Small intestine (tissue), 7 donors: ENCODE data around the gene ELP5. TPM values are rescaled to one million over a fixed set of nuclear protein-coding genes. Genes with fewer than 3 reads are reported as not detected.
"Not testable (repeated sequence)": the region's sequence is repeated elsewhere in the genome, so short reads cannot be mapped to it uniquely, and the experiment has no call there.

ENCODE experiments used
- DNase-seq, 2 donors: peaks; one replicate each; pipeline versions ENCODE4 v3.0.0 to v3.0.0-alpha.2; 2013
- FAIRE-seq: peaks from 2 replicates; lab custom pipeline; 2012; peaks lifted over from hg19 to GRCh38; lab: Jason Lieb, UNC
- H3K27ac ChIP-seq, 3 donors: one replicate each; pipeline ENCODE4 v1.5.1; 2013; ENCODE audit warnings: low read length in 2 of 3, mild to moderate bottlenecking in 2 of 3, control low read depth in 1 of 3, inconsistent platforms in 1 of 3, low read depth in 1 of 3, moderate library complexity in 1 of 3
- H3K27me3 ChIP-seq, 3 donors: one replicate each; pipeline ENCODE4 v1.6.1; 2013; ENCODE audit warnings: low read length in 3 of 3, inconsistent platforms in 1 of 3; ENCODE audit not compliant: control insufficient read depth in 3 of 3, insufficient read depth in 3 of 3
- H3K36me3 ChIP-seq, 3 donors: one replicate each; pipeline ENCODE4 v1.6.1; 2013; ENCODE audit warnings: low read length in 3 of 3, inconsistent platforms in 1 of 3, low read depth in 1 of 3, mild to moderate bottlenecking in 1 of 3, moderate library complexity in 1 of 3; ENCODE audit not compliant: control insufficient read depth in 3 of 3, insufficient read depth in 2 of 3
- H3K4me1 ChIP-seq, 3 donors: one replicate each; pipeline ENCODE4 v1.6.1; 2013; ENCODE audit warnings: low read length in 2 of 3, inconsistent platforms in 1 of 3, low read depth in 1 of 3, mild to moderate bottlenecking in 1 of 3, moderate library complexity in 1 of 3; ENCODE audit not compliant: control insufficient read depth in 3 of 3, insufficient read depth in 2 of 3
- H3K4me3 ChIP-seq, 3 donors: one replicate each; pipeline ENCODE4 v1.5.1; 2013; ENCODE audit warnings: low read length in 3 of 3, control low read depth in 1 of 3, inconsistent platforms in 1 of 3, low read depth in 1 of 3, mild to moderate bottlenecking in 1 of 3, moderate library complexity in 1 of 3
- H3K9me3 ChIP-seq, 2 donors: one replicate each; pipeline ENCODE4 v1.6.1; 2013; ENCODE audit warnings: low read depth in 1 of 2, low read length in 1 of 2; ENCODE audit not compliant: control insufficient read depth in 2 of 2, insufficient read depth in 1 of 2
- WGBS, 3 donors: extraction: QIAGEN DNeasy Blood & Tissue Kit; methylation state at CpG; one replicate each; pipeline ENCODE4 v1.1.7; 2013; 5-methylcytosine and 5-hydroxymethylcytosine counted together
- polyA plus RNA-seq, 4 donors: library from polyadenylated mRNA; stranded (reverse) in 3 of 4; unstranded in 1 of 4; fragments of 200-250 nt in 3 of 4; fragments of 120-200 nt in 1 of 4; gene quantifications; one replicate each; pipeline versions ENCODE4 v1.2.1 to v1.2.3, GENCODE V29; 2013
- donor health status: healthy with polysubstance abuse.
- donor health status: control.
- donor health status: control.
- donor health status: Bipolar disorder and iron deficiency.
- donor health status: healthy.

The ELP5 gene
- polyA plus RNA-seq, 4 donors = 31.3 to 84.6 (median 45.4) TPM

DNA sequence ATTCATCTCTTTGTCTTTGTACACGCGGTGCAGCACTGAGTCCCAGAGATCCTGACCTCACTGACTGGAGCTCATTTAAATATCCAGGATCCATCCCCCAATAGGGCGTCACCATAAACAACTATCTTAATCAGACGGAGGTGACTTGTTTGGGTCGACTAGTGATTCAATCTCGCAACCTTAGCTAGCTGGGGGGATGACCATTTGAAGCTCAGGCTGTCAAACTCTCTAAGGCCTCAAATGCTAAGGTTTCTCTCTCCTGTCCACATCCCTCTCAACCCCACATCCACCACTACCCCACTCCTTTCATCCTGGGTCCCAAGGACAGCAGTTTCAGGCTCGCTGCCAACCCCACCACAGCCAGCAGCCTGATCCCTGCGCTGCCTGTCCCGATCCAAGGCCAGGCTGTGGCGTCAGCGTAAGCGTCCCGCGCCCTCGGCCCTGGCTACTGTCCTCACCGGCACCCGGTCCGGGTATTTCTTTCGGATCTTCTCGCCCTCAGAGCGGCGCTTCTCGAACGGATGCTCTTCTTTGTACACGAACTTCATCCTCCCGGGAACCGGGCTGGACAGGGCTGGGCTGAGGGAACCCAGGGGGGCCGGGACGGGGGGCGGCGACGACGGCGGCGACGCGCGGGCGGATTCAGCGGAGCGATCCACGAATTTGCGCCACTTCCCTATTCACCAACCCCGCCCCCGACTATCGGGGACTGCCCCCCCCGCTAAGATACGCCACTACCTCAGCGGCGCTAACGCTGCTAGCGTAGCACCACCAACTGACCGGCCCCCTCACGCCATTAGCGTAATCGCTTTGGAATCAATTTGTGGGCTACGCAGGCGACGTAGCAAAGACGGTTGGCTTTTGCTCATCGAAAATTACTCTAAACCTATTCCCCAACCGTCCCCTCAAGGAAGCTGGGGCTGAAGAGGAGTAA lies 10.0 kb upstream of the ELP5 start, which contains the start of gene GABARAP:
Gene GABARAP, minus strand, starts transcription at position 667 of the 934 bp plus-strand sequence. Its CDS starts 119 bp downstream, at position 548.
- DNase-seq = peak; percentile 89 to 98
- Histone ChIP-seq H3K4me3 (peak within 1 kb of the TSS; percentile 78 to 99 (median 95)), H3K36me3 (peaks cover 0 to 53% (median 12%) of the 10 kb centered on the region in 3 donors), H3K4me1 (peaks cover 3 to 25% (median 3%) of the 10 kb centered on the region in 3 donors), H3K9me3 (no peaks in the 10 kb centered on the region), H3K27ac (peak within 1 kb of the TSS; percentile 98 to 99 (median 98)), H3K27me3 (no peaks in the 10 kb centered on the region)
- WGBS, 3 donors = 0 to 1% (median 0%) methylated on average over 61 to 62 of the region's 62 CpGs
- FAIRE-seq = no peak

DNA sequence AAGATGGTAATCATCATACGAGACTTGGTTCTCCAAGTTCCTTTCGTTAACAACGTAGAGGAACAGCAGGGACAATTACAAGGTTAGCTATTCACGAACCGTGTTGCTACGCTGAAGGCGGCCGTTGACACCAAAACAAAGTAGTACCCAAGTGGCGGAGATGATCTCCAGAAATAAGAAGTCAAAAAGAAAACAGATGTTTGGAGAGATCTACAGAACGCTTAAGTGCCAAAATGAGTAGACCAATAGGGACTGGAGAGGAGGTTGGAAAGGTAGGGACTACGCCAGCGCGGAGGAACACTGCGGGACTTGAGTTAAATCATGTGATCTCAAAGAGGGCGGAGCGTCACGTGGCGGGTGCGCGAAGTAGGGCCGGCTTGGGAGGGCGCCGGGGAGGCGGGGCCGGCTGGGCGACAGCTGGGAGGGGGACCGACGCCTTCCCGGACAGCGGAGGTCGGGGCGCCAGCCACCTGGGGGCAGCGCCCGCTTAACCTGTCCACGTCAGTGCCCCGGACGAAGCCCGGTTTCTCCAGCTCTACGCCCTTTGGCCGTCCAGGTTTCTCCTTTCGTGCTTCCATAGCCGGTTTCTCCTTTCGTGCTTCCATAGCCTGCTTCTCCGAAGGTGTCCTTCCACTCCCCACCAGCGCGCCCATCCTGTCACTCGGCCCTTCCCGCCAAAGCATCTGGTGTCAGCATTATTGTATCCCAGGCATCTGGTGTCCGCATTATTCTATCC lies 9.1 kb upstream of the ELP5 start:
- peak overlapping the region; percentile 98 to 99 (median 98) for H3K27ac ChIP-seq
- H3K4me3 ChIP-seq = peak overlapping the region; percentile 78 to 99 (median 95)
- H3K27me3 ChIP-seq = no peaks in the 10 kb centered on the region
- peaks cover 0 to 51% (median 12%) of the 10 kb centered on the region in 3 donors for H3K36me3 ChIP-seq
- peaks cover 3 to 20% (median 3%) of the 10 kb centered on the region in 3 donors for H3K4me1 ChIP-seq
- peak; percentile 92 to 98 for DNase-seq
- H3K9me3 ChIP-seq = no peaks in the 10 kb centered on the region
- 0 to 2% (median 2%) methylated on average over 32 to 49 of the region's 49 CpGs for WGBS, 3 donors
- FAIRE-seq = no peak

DNA sequence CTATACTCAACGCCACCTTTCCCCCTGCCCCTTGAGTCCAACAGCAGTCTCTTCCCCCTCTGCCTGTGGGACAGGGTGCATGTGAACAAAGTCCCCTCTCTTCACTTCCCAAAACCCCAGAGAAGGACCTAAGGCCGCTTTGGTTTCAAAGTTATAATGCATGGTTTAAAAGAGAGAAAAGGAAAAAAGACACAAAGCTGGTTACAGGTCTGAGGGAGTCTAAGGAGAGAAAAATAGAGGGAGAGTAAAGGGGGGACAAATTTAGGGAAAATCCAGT lies 8.6 kb upstream of the ELP5 start:
- peaks cover 0 to 51% (median 12%) of the 10 kb centered on the region in 3 donors for H3K36me3 ChIP-seq
- H3K27ac ChIP-seq = peak overlapping the region; percentile 98 to 99 (median 98)
- H3K27me3 ChIP-seq = no peaks in the 10 kb centered on the region
- H3K4me3 ChIP-seq = peak overlapping the region in 2 of 3 donors; percentile 95 to 99
- H3K4me1 ChIP-seq = peaks cover 3 to 20% (median 3%) of the 10 kb centered on the region in 3 donors
- DNase-seq = no peak
- H3K9me3 ChIP-seq = no peaks in the 10 kb centered on the region
- FAIRE-seq = no peak
- 21 to 30% (median 28%) methylated on average over 2 of the region's 2 CpGs for whole genome bisulfite sequencing, 3 donors

DNA sequence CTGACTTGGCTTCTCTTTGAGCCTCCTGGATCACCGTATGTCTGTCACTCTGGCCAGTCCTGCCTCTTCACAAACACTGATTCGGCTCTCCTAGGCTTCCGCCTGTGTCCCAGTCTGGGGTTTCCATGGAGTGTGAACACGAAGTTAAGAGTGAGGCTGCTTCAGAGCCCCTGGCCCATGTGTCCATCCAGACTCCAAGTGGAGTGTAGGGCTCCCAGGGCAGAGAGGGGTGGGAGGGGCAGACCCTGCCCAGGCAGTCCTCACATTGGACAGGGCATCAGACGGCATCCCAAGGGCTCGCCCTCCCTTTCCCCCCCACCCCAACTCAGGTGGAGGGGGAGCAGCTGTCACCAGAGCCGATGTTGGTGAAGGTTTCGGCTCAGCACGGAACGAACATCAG lies 8.2 kb upstream of the ELP5 start:
- 70 to 82% (median 79%) methylated on average over 10 of the region's 10 CpGs for WGBS, 3 donors
- H3K27me3 ChIP-seq, H3K4me3 ChIP-seq, DNase-seq, FAIRE-seq, H3K9me3 ChIP-seq: not testable (repeated sequence)
- H3K27ac ChIP-seq = peak overlapping the region in 1 of 3 donors; percentile 3
- peaks cover 3 to 24% (median 3%) of the 10 kb centered on the region in 3 donors for H3K4me1 ChIP-seq
- H3K36me3 ChIP-seq = peaks cover 0 to 55% (median 12%) of the 10 kb centered on the region in 3 donors

DNA sequence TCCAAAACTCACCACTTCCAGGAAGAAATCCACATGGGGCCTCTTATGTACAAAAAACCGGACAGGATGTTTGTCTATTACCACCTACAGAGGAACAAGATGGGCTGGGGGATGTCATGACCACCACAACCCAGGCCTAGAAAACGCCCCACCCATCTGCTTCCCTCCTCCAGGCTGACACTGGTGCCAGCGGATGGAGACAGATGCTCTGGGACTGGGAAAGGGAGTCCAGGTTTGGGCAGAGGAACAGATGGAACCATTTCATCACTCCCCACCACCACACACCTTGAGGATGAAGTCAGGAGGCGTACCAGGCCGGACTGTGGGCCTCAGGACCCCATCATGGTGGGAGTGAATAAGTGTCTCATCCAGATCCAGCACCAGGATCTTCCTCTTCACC lies 5.2 kb upstream of the ELP5 start:
- 91 to 94% (median 92%) methylated on average over 5 of the region's 5 CpGs for WGBS, 3 donors

DNA sequence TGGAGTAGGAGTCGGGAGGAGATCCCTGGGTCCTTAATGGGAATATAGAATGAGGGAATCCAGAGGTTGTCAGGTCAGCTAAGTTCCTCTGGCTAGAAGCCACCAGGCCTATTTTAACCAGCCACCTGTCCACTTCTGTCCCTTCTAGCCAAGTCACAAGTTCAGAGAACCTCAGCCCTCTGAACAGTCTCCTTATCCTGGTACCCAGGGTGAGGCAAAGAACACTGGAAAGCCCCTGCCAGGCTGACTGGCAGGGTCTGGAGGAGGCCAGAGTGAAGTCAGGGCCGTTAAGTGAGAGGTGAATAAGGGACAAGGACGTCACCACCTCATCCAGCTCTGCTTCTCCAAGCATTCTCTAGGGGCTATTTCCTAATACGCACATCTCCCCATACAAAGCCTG lies 3.2 kb upstream of the ELP5 start:
- FAIRE-seq (no peak), DNase-seq (no peak)
- no peaks in the 10 kb centered on the region for H3K27me3 ChIP-seq
- peaks cover 10 to 24% (median 11%) of the 10 kb centered on the region in 3 donors for H3K4me1 ChIP-seq
- H3K9me3 ChIP-seq = no peaks in the 10 kb centered on the region
- H3K27ac ChIP-seq = no peak overlapping the region
- 66 to 74% (median 69%) methylated on average over 4 of the region's 4 CpGs for WGBS, 3 donors
- H3K36me3 ChIP-seq = peaks cover 0 to 44% (median 8%) of the 10 kb centered on the region in 3 donors
- no peak overlapping the region for H3K4me3 ChIP-seq

More for the DNA sequence above, 5.2 kb upstream of the ELP5 start:
- no peak overlapping the region for H3K4me3 ChIP-seq
- no peaks in the 10 kb centered on the region for H3K27me3 ChIP-seq
- H3K4me1 ChIP-seq = peaks cover 10 to 23% (median 11%) of the 10 kb centered on the region in 3 donors
- FAIRE-seq (no peak), DNase-seq (no peak)
- H3K27ac ChIP-seq = no peak overlapping the region
- H3K36me3 ChIP-seq = peaks cover 0 to 52% (median 8%) of the 10 kb centered on the region in 3 donors
- no peaks in the 10 kb centered on the region for H3K9me3 ChIP-seq

DNA sequence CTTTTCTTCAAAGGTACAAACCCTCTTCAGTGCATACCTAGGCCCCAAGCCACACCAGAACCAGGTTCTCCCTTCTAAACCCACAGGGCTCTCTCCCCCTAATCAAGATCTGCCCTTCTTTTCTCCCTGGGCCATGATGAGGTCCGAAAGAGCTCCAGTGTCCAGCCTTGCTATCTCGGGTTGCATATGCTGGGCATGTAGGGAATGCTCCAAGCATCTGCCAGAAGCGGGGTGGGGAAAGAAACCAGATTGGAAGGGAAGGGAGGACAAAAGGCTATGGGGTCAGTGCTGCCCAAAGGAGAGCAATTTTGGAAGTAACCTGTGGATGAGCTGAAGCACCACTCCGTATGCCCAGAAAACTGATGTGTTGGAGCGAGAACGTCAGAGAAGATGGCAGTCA lies 2.8 kb upstream of the ELP5 start:
- Histone ChIP-seq H3K9me3 (no peaks in the 10 kb centered on the region), H3K4me1 (peaks cover 10 to 25% (median 11%) of the 10 kb centered on the region in 3 donors), H3K4me3 (no peak overlapping the region), H3K27ac (no peak overlapping the region), H3K27me3 (no peaks in the 10 kb centered on the region), H3K36me3 (peaks cover 0 to 42% (median 8%) of the 10 kb centered on the region in 3 donors)
- 78 to 90% (median 84%) methylated on average over 6 of the region's 6 CpGs for WGBS, 3 donors
- DNase-seq (no peak), FAIRE-seq (no peak)

DNA sequence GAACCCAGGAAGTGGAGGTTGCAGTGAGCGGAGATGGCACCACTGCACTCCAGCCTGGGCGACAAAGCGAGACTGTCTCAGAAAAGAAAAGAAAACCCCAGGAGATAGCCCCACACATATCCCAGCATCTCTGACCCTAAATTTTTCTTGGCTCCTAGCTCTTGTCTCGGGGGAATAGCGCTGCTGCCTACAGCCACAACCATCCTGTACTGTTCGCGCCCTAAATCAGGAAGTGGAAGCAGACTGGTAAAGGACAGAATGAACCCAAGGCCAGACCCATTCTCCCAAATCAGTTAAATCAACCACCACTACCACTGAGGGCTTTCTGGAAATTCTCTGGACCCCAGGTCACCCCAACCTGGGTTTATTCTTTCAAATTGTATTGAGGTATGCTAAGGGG lies 2.2 kb upstream of the ELP5 start:
- Histone ChIP-seq H3K9me3 (no peaks in the 10 kb centered on the region), H3K4me1 (peaks cover 10 to 29% (median 11%) of the 10 kb centered on the region in 3 donors), H3K27ac (peak overlapping the region in 2 of 3 donors; percentile 30 to 100), H3K27me3 (no peaks in the 10 kb centered on the region), H3K4me3 (peak overlapping the region in 2 of 3 donors; percentile 79 to 90), H3K36me3 (peaks cover 0 to 41% (median 5%) of the 10 kb centered on the region in 3 donors)
- FAIRE-seq = no peak
- 83 to 90% (median 87%) methylated on average over 7 of the region's 7 CpGs for WGBS, 3 donors
- DNase-seq = no peak
